Bronchial epithelial cell (primary cell): Measurements from ENCODE around the gene CLSTN2. TPM values are rescaled to one million over a fixed set of nuclear protein-coding genes. Genes with fewer than 3 reads are reported as not detected.

Experiments used
- DNase-seq: peaks from one replicate; pipeline ENCODE4 v3.0.0-alpha.2; 2010; ENCODE audit warnings: low read depth
- FAIRE-seq: peaks from 2 replicates; lab custom pipeline; 2011; peaks lifted over from hg19 to GRCh38; lab: Jason Lieb, UNC
- H3K27me3 ChIP-seq: 2 replicates; pipeline ENCODE4 v1.5.1; 2011; ENCODE audit warnings: low read length; ENCODE audit not compliant: control insufficient read depth, insufficient read depth
- H3K36me3 ChIP-seq: 2 replicates; pipeline ENCODE4 v1.5.1; 2011; ENCODE audit warnings: low read length; ENCODE audit not compliant: control insufficient read depth, insufficient read depth
- H3K4me3 ChIP-seq: 2 replicates; pipeline ENCODE4 v1.5.1; 2011; ENCODE audit warnings: mild to moderate bottlenecking, low read depth, low read length, control low read depth
- total RNA-seq: library from RNA; depleted of rRNA; stranded (reverse); fragments of >200 nt; gene quantifications from 2 replicates; pipeline ENCODE4 v1.2.1, GENCODE V29; 2014
- TF ChIP-seq, protein P1 (sequence below): IDR thresholded peaks from 2 replicates; pipeline ENCODE4 v1.5.1; 2011; ENCODE audit warnings: mild to moderate bottlenecking, moderate library complexity, low read length, control low read depth, inconsistent platforms; ENCODE audit not compliant: insufficient read depth, severe bottlenecking

Gene CLSTN2
- total RNA-seq, 1 donor from 2014 or later: 0.26 TPM

GRCh38 chr3:140223197-140223596 lies 288.2 kb downstream of the CLSTN2 start:
- TF ChIP-seq, protein P1, sequence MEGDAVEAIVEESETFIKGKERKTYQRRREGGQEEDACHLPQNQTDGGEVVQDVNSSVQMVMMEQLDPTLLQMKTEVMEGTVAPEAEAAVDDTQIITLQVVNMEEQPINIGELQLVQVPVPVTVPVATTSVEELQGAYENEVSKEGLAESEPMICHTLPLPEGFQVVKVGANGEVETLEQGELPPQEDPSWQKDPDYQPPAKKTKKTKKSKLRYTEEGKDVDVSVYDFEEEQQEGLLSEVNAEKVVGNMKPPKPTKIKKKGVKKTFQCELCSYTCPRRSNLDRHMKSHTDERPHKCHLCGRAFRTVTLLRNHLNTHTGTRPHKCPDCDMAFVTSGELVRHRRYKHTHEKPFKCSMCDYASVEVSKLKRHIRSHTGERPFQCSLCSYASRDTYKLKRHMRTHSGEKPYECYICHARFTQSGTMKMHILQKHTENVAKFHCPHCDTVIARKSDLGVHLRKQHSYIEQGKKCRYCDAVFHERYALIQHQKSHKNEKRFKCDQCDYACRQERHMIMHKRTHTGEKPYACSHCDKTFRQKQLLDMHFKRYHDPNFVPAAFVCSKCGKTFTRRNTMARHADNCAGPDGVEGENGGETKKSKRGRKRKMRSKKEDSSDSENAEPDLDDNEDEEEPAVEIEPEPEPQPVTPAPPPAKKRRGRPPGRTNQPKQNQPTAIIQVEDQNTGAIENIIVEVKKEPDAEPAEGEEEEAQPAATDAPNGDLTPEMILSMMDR: no peak
- DNase-seq (no peak), FAIRE-seq (no peak)
- H3K4me3 ChIP-seq: no peak overlapping the region
- H3K27me3 ChIP-seq: no peaks in the 10 kb centered on the region
- no peaks in the 10 kb centered on the region for H3K36me3 ChIP-seq

GRCh38 chr3:140223631-140224030 lies 288.6 kb downstream of the CLSTN2 start:
- no peak for FAIRE-seq
- TF ChIP-seq, protein P1: no peak
- peak; percentile 77 for DNase-seq
- no peaks in the 10 kb centered on the region for H3K36me3 ChIP-seq
- no peak overlapping the region for H3K4me3 ChIP-seq
- no peaks in the 10 kb centered on the region for H3K27me3 ChIP-seq

DNA sequence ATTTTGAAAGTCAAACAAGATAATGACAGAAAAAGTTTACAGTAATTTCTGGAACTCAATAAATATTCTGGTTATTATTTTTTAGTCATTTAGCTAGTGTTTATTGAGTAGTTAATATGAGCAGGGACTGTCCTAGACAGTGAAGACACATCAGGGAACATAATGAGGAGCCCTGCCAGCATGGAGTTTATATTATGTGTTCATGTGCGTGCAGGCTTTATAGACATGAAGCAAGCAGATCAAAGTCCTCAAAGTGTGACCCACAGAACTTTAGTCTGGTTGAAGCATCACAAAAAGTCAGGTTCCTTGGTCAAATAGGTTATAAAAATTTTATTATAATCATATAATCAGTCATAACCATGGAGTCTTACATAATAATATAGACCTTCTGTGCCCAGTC lies 289.3 kb downstream of the CLSTN2 start:
- FAIRE-seq (no peak), DNase-seq (no peak)
- no peak overlapping the region for H3K4me3 ChIP-seq
- TF ChIP-seq, protein P1: no peak
- no peaks in the 10 kb centered on the region for H3K36me3 ChIP-seq
- no peaks in the 10 kb centered on the region for H3K27me3 ChIP-seq

- H3K36me3 ChIP-seq: no peaks in the 10 kb centered on the region
- H3K27me3 ChIP-seq: no peaks in the 10 kb centered on the region
- DNase-seq (no peak), FAIRE-seq (no peak)
- H3K4me3 ChIP-seq: no peak overlapping the region
- TF ChIP-seq, protein P1: no peak
Observed at GRCh38 chr3:140225996-140226395, 291.0 kb downstream of the CLSTN2 start.

GRCh38 chr3:140233702-140234101 lies 298.7 kb downstream of the CLSTN2 start:
- no peak for FAIRE-seq
- H3K27me3 ChIP-seq: no peaks in the 10 kb centered on the region
- H3K36me3 ChIP-seq: no peaks in the 10 kb centered on the region
- no peak overlapping the region for H3K4me3 ChIP-seq
- TF ChIP-seq, protein P1: no peak
- no peak for DNase-seq

- DNase-seq: no peak
- TF ChIP-seq, protein P1: no peak
- no peak for FAIRE-seq
Observed at GRCh38 chr3:140234256-140234655, 299.3 kb downstream of the CLSTN2 start.

More at GRCh38 chr3:140234256-140234655, 299.3 kb downstream of the CLSTN2 start:
- H3K4me3 ChIP-seq: no peak overlapping the region
- H3K27me3 ChIP-seq: no peaks in the 10 kb centered on the region
- H3K36me3 ChIP-seq: no peaks in the 10 kb centered on the region
